ENCODE data around the gene KRT72.

KRT72 gene

DNA sequence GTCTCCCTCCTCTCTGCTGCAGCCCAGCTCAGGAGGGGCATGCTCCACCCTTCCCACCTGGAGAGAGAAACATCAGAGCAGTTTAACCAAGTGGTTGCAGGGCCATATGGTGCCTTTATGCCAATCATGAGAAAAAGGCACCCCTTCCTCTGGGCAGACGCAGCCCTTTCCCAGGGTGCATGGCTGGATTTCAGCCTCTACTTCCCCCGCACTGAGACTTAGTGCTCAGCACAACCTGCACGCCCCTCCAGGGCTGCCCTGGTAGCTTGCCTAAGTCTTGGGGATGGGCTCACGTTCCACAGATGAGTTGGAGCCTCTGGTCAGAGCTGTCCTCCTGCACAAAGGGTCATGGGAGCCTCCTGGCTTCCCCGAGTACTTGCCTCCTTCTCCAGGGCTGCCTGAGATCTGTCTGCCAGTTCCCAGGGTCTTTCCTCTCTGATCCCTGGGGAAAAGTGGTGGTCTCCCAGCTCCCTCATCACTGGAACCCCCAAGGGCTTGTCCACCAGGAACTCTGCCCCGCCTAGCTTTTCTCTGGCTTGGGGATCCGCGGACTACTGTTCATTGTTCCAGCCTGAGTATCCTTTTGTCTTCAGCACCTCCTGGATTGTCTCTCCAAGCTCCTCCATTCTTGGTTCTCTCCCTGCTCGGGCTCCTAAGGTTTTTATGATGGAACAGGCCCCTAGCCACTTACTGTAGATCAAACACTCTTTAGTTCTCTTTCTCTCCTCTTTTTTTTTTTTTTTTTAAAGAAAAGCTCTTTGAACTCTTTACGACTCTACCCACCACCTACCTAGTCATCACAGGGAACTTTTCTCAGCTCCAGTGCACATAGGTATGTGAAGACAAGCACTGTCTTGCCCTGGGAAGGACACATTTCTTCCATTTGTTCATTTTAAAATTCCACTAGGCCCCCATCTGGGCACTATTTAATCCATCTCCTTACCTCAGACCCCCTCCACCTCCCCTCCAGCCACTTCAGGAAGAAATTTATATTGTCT is 21.5 kb downstream of the KRT72 start:
- DNase-seq (ENCODE audit: low read depth in 2 of 2), result no peak

- no peak for DNase-seq (ENCODE audit: low read depth in 2 of 2)
These were observed 22.8 kb downstream of the KRT72 start for GRCh38 chr12:52578469-52578868.

DNA sequence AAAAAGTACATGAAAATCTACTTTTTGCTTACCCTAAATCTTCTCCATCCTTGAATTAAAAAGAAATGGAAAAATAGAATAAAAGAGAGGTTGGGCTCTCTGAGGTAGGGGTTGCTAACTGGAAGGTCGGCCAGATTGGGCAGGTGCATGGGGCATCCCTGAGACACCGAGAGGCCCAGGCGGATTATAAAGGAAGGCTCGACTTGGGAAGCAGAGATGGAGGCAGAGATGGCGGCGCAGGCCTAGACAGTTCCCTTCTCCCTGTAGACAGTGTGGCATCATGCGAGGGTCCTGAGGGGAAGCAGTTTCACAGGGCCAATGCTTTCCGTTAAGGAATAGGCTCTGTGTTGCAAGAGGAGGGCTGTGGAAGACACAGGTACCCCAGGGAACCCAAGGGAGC is 23.9 kb downstream of the KRT72 start:
- DNase-seq (ENCODE audit: low read depth in 2 of 2), result no peak

DNA sequence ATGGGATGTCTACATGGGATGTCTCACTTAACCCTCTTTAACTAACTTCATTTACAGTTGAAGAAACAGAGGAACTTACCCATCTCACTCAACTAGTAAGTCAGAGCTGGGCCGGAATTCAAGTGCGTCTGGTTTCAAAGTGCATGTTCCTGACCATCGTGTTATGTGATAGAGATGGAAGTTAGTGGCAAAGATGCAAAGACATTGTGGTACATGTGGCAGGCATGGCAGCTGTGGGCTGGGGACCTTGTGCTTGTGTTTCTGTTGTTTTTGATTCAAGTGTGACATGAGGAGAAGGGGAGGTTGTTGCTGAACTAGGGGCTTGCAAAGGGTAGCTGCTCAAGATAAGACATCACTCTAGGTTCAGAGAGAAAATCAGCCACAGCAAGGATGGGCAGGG is 25.3 kb downstream of the KRT72 start:
- DNase-seq (ENCODE audit: low read depth in 2 of 2), result no peak

DNA sequence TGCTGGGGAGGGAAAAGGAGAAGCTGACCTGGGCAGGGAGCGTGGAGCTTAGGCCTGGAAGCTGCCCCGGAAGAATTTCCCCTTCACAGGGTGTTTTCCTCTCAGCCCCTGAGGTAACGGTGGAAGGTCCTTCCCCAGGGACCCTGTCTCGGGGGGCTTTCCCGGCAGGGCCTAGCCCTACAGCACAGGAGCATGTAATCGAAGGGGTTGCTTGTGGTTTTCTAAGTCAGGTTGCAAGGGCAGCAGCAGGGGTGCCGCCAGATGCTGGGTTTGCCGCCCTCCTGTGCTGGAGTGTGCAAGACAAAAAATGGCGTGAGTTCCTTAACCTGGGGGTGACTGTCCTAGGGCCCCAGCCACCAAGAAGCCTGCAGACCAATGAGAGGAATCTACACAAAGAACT is 26.0 kb downstream of the KRT72 start:
- DNase-seq (ENCODE audit: low read depth in 2 of 2), result no peak

GRCh38 chr12:52573743-52574142 is 27.5 kb downstream of the KRT72 start, which contains the start of gene KRT74:
Gene KRT74, minus strand, starts transcription at chr12:52573843. Its CDS starts 66 bp downstream, at chr12:52573777.
- DNase-seq (ENCODE audit: low read depth in 2 of 2), result no peak

GRCh38 chr12:52573306-52573705 is 28.0 kb downstream of the KRT72 start:
- DNase-seq (ENCODE audit: low read depth in 2 of 2), result no peak

- DNase-seq (ENCODE audit: low read depth in 2 of 2), result no peak
These were observed 30.8 kb downstream of the KRT72 start for GRCh38 chr12:52570511-52570910.

- no peak for DNase-seq (ENCODE audit: low read depth in 2 of 2)
These were observed 33.2 kb downstream of the KRT72 start for GRCh38 chr12:52568111-52568510.

GRCh38 chr12:52566847-52567291 is 34.4 kb downstream of the KRT72 start:
- DNase-seq (ENCODE audit: low read depth in 2 of 2), result no peak

GRCh38 chr12:52564582-52564981 is 36.7 kb downstream of the KRT72 start:
- no peak for DNase-seq (ENCODE audit: low read depth in 2 of 2)

DNA sequence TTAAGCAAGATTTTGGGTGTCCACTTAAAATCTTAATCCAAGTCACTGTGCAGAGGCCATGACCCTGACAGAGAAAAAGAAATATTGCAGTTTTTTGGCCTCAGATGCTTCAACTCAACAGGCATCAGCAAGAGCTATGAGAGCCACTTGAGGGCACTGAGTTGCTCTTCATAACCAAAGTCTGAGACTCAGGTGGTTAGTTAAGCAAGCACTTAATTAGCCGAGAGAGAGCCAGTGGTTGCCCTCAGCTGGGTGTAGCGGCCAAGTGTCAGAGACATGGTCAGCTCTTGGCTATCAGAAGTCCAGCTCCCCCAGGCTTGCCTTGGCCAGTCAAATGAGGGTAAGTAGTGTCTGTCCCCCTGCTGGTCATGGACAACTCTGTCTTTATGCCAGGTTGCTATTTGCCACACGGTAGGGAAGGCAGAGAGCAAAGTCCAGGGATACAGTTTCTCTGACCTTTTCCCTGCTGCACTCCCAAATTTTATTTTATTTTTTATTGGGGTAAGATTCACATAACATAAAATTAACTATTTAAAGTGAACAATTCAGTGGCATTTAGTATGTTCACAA is 39.3 kb downstream of the KRT72 start:
- DNase-seq (ENCODE audit: low read depth in 2 of 2), result no peak

GRCh38 chr12:52559979-52560378 is 41.3 kb downstream of the KRT72 start:
- DNase-seq (ENCODE audit: low read depth in 2 of 2), result no peak

GRCh38 chr12:52558781-52559445 is 42.4 kb downstream of the KRT72 start:
- no peak for DNase-seq (ENCODE audit: low read depth in 2 of 2)

GRCh38 chr12:52557476-52557875 is 43.8 kb downstream of the KRT72 start:
- no peak for DNase-seq (ENCODE audit: low read depth in 2 of 2)

DNA sequence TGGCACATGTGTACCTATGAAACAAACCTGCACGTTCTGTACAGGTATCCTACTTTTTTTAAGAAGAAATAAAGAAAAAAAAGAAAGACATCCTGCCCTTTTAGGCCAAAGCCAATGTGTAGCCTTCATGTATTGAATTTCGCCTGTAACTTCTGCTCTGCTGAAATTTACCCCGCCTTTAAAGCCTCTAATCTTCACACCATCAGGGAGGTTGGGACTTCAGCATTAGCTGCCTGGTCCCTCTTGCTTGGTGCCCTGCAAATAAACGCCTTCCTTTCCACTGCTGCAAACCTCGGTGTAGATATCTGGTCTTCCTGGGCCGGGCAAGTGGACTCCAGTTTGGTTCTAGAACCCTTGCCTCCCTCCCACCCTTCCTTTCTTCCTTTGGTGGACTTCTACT is 45.7 kb downstream of the KRT72 start:
- DNase-seq (ENCODE audit: low read depth in 2 of 2), result no peak

GRCh38 chr12:52552681-52553195 is 48.5 kb downstream of the KRT72 start, which contains the start of gene KRT71:
Gene KRT71, minus strand, starts transcription at chr12:52553145. Its CDS starts 68 bp downstream, at chr12:52553077.
- no peak for DNase-seq (ENCODE audit: low read depth in 2 of 2)

DNA sequence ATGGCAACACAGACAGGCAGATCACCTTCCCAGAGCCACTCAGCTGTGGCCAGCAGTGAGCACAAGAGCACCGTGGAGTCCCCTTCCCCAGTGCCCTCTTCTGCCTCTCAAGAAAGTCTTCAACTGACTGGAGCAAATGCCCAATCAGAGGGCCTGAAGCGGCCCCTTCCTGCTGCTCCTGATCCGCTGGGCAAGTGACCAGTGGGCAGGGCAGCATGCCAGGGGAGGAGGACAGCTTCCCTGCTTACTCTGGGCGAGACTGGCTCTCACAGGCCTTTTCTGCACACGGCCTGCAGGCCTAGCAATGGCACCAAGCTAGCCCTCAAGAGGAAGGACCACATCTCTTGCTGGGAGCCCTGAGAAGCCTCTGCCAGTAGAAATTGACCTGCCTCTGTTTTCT is 49.2 kb downstream of the KRT72 start:
- no peak for DNase-seq (ENCODE audit: low read depth in 2 of 2)

DNA sequence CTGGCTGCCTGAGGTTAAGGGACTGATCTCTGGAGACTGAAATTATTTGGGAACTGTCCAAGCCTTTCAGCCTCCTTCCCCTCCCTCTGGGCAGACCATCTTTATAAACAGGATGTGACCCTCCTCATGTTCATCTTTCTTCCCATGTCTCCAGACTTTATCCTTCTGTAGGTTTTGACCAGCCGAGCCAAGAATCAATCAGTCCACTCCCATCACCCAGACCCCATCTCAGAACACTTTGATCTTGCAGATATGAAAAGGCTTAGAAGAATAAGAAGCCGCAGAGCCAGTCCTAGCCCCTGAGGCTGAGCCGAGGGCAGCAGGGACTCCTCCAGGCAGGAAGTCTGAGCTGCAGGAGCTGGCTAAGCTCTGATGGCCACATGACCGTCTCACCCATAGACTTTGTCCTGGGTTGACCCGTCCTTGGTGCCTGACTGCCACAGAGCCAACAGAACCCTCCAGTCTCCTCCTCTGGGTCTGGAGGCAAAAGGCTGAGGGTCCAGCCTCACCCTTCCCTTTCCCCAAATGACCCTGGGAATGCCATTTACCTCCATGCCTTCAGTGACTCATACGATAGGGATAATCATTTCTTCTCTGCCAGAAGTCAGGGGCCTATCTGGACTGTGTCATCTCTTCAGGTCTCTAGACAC is 49.9 kb downstream of the KRT72 start:
- DNase-seq (ENCODE audit: low read depth in 2 of 2), result no peak

- DNase-seq (ENCODE audit: low read depth in 2 of 2), result no peak
These were observed 55.1 kb downstream of the KRT72 start for GRCh38 chr12:52546126-52546525.
